Measurements from ENCODE around the gene APH1B.
A peak's percentile ranks its signal among the peaks of the same experiment; 100 is the strongest.

APH1B gene

GRCh38 chr15:63339006-63339766, 61.8 kb downstream of the APH1B start:
- WGBS, 2 donors (ENCODE audit: extremely low coverage in 2 of 2, insufficient read length in 2 of 2, insufficient replicate concordance in 1 of 2), result no CpG with 5 or more reads among the region's 10 CpGs
- H4K91ac ChIP-seq (ENCODE audit: low read depth, low read length, poor library complexity), result no peak overlapping the region
- H2BK15ac ChIP-seq (ENCODE audit: low read length), result no peak overlapping the region
- no peak overlapping the region for H3K27ac ChIP-seq (replicated peaks; ENCODE audit: low read length)
- H3K18ac ChIP-seq (ENCODE audit: low read length), result no peak overlapping the region
- no peak overlapping the region for H2BK5ac ChIP-seq (ENCODE audit: low read length)
- no peak overlapping the region for H2AK5ac ChIP-seq (ENCODE audit: low read depth, low read length)
- H3K27me3 ChIP-seq (ENCODE audit: control insufficient read depth in 3 of 3, insufficient read depth in 3 of 3, low read depth in 1 of 3, low read length in 3 of 3), result peaks cover 0 to 39% (median 0%) of the 10 kb centered on the region in 3 experiments
- H2BK120ac ChIP-seq (ENCODE audit: low read depth, low read length), result no peak overlapping the region
- H3K4me3 ChIP-seq (ENCODE audit: low read length in 2 of 2), result no peak overlapping the region
- H3K36me3 ChIP-seq (replicated peaks in 1 of 2; ENCODE audit: control insufficient read depth in 2 of 2, insufficient read depth in 2 of 2, low read length in 2 of 2), result no peaks in the 10 kb centered on the region
- peaks cover 0 to 7% of the 10 kb centered on the region in 2 donors for H3K4me1 ChIP-seq (ENCODE audit: control insufficient read depth in 2 of 2, insufficient read depth in 1 of 2, low read depth in 1 of 2, low read length in 2 of 2)
- no peak overlapping the region for H3K4ac ChIP-seq (ENCODE audit: low read length)
- no peak overlapping the region for H2AFZ ChIP-seq (ENCODE audit: low read length)
- no peak overlapping the region for H3K14ac ChIP-seq (ENCODE audit: low read length)
- DNase-seq (ENCODE audit: low spot score), result no peak
- no peak overlapping the region for H3K23ac ChIP-seq (ENCODE audit: low read depth, low read length, poor library complexity)
- no peak overlapping the region for H2BK12ac ChIP-seq (ENCODE audit: low read length)
- H3K79me1 ChIP-seq (ENCODE audit: low read depth, low read length), result no peaks in the 10 kb centered on the region
- H3K4me2 ChIP-seq (ENCODE audit: insufficient read depth, low read length, poor library complexity, severe bottlenecking), result no peak overlapping the region
- no peak overlapping the region for H4K8ac ChIP-seq (ENCODE audit: low read depth, low read length)
- no peaks in the 10 kb centered on the region for H3K9me3 ChIP-seq (replicated peaks in 1 of 2; ENCODE audit: control insufficient read depth in 2 of 2, insufficient read depth in 1 of 2, low read depth in 1 of 2, low read length in 2 of 2)
- H3K9ac ChIP-seq (ENCODE audit: low read depth, low read length, poor library complexity), result no peak overlapping the region

GRCh38 chr15:63339836-63340235, 62.4 kb downstream of the APH1B start:
- Histone ChIP-seq H3K36me3 (replicated peaks in 1 of 2; ENCODE audit: control insufficient read depth in 2 of 2, insufficient read depth in 2 of 2, low read length in 2 of 2) (no peaks in the 10 kb centered on the region), H3K79me1 (ENCODE audit: low read depth, low read length) (no peaks in the 10 kb centered on the region), H3K4me1 (ENCODE audit: control insufficient read depth in 2 of 2, insufficient read depth in 1 of 2, low read depth in 1 of 2, low read length in 2 of 2) (peaks cover 0 to 7% of the 10 kb centered on the region in 2 donors), H3K27me3 (ENCODE audit: control insufficient read depth in 3 of 3, insufficient read depth in 3 of 3, low read depth in 1 of 3, low read length in 3 of 3) (peaks cover 0 to 41% (median 0%) of the 10 kb centered on the region in 3 experiments), H4K8ac (ENCODE audit: low read depth, low read length) (no peak overlapping the region), H2BK15ac (ENCODE audit: low read length) (no peak overlapping the region), H3K4me3 (ENCODE audit: low read length in 2 of 2) (no peak overlapping the region), H2AK5ac (ENCODE audit: low read depth, low read length) (no peak overlapping the region), H2AFZ (ENCODE audit: low read length) (no peak overlapping the region), H4K91ac (ENCODE audit: low read depth, low read length, poor library complexity) (no peak overlapping the region), H3K4me2 (ENCODE audit: insufficient read depth, low read length, poor library complexity, severe bottlenecking) (no peak overlapping the region), H3K27ac (replicated peaks; ENCODE audit: low read length) (no peak overlapping the region), H3K23ac (ENCODE audit: low read depth, low read length, poor library complexity) (no peak overlapping the region), H3K18ac (ENCODE audit: low read length) (no peak overlapping the region), H2BK120ac (ENCODE audit: low read depth, low read length) (no peak overlapping the region), H2BK12ac (ENCODE audit: low read length) (no peak overlapping the region), H2BK5ac (ENCODE audit: low read length) (no peak overlapping the region), H3K9me3 (replicated peaks in 1 of 2; ENCODE audit: control insufficient read depth in 2 of 2, insufficient read depth in 1 of 2, low read depth in 1 of 2, low read length in 2 of 2) (no peaks in the 10 kb centered on the region), H3K4ac (ENCODE audit: low read length) (no peak overlapping the region), H3K14ac (ENCODE audit: low read length) (no peak overlapping the region), H3K9ac (ENCODE audit: low read depth, low read length, poor library complexity) (no peak overlapping the region)
- WGBS, 2 donors (ENCODE audit: extremely low coverage in 2 of 2, insufficient read length in 2 of 2, insufficient replicate concordance in 1 of 2), result no CpG with 5 or more reads among the region's 1 CpG
- no peak for DNase-seq (ENCODE audit: low spot score)

GRCh38 chr15:63340353-63340752, 62.9 kb downstream of the APH1B start:
- no peak overlapping the region for H2BK15ac ChIP-seq (ENCODE audit: low read length)
- no peak overlapping the region for H3K4ac ChIP-seq (ENCODE audit: low read length)
- WGBS, 2 donors (ENCODE audit: extremely low coverage in 2 of 2, insufficient read length in 2 of 2, insufficient replicate concordance in 1 of 2), result no CpG with 5 or more reads among the region's 8 CpGs
- no peak overlapping the region for H2BK5ac ChIP-seq (ENCODE audit: low read length)
- H3K23ac ChIP-seq (ENCODE audit: low read depth, low read length, poor library complexity), result no peak overlapping the region
- H3K4me2 ChIP-seq (ENCODE audit: insufficient read depth, low read length, poor library complexity, severe bottlenecking), result no peak overlapping the region
- H3K79me1 ChIP-seq (ENCODE audit: low read depth, low read length), result no peaks in the 10 kb centered on the region
- peaks cover 0 to 44% (median 0%) of the 10 kb centered on the region in 3 experiments for H3K27me3 ChIP-seq (ENCODE audit: control insufficient read depth in 3 of 3, insufficient read depth in 3 of 3, low read depth in 1 of 3, low read length in 3 of 3)
- no peaks in the 10 kb centered on the region for H3K9me3 ChIP-seq (replicated peaks in 1 of 2; ENCODE audit: control insufficient read depth in 2 of 2, insufficient read depth in 1 of 2, low read depth in 1 of 2, low read length in 2 of 2)
- no peak overlapping the region for H2AFZ ChIP-seq (ENCODE audit: low read length)
- no peak overlapping the region for H2BK120ac ChIP-seq (ENCODE audit: low read depth, low read length)
- H2AK5ac ChIP-seq (ENCODE audit: low read depth, low read length), result peak overlapping the region; percentile 21
- H4K91ac ChIP-seq (ENCODE audit: low read depth, low read length, poor library complexity), result no peak overlapping the region
- no peak overlapping the region for H3K14ac ChIP-seq (ENCODE audit: low read length)
- H3K36me3 ChIP-seq (replicated peaks in 1 of 2; ENCODE audit: control insufficient read depth in 2 of 2, insufficient read depth in 2 of 2, low read length in 2 of 2), result no peaks in the 10 kb centered on the region
- H3K4me1 ChIP-seq (ENCODE audit: control insufficient read depth in 2 of 2, insufficient read depth in 1 of 2, low read depth in 1 of 2, low read length in 2 of 2), result peaks cover 0 to 7% of the 10 kb centered on the region in 2 donors
- no peak overlapping the region for H4K8ac ChIP-seq (ENCODE audit: low read depth, low read length)
- no peak overlapping the region for H3K4me3 ChIP-seq (ENCODE audit: low read length in 2 of 2)
- H3K18ac ChIP-seq (ENCODE audit: low read length), result peak overlapping the region; percentile 53
- H3K27ac ChIP-seq (replicated peaks; ENCODE audit: low read length), result no peak overlapping the region
- H2BK12ac ChIP-seq (ENCODE audit: low read length), result peak overlapping the region; percentile 17
- no peak overlapping the region for H3K9ac ChIP-seq (ENCODE audit: low read depth, low read length, poor library complexity)
- no peak for DNase-seq (ENCODE audit: low spot score)

- no peak overlapping the region for H3K4me2 ChIP-seq (ENCODE audit: insufficient read depth, low read length, poor library complexity, severe bottlenecking)
- no peak overlapping the region for H3K18ac ChIP-seq (ENCODE audit: low read length)
- no peak overlapping the region for H2BK15ac ChIP-seq (ENCODE audit: low read length)
- H3K14ac ChIP-seq (ENCODE audit: low read length), result no peak overlapping the region
- no peak overlapping the region for H3K4ac ChIP-seq (ENCODE audit: low read length)
- no peak overlapping the region for H3K4me3 ChIP-seq (ENCODE audit: low read length in 2 of 2)
- no peak overlapping the region for H2AK5ac ChIP-seq (ENCODE audit: low read depth, low read length)
- H2BK5ac ChIP-seq (ENCODE audit: low read length), result no peak overlapping the region
- WGBS, 2 donors (ENCODE audit: extremely low coverage in 2 of 2, insufficient read length in 2 of 2, insufficient replicate concordance in 1 of 2), result no CpG with 5 or more reads among the region's 3 CpGs
- no peaks in the 10 kb centered on the region for H3K79me1 ChIP-seq (ENCODE audit: low read depth, low read length)
- no peak for DNase-seq (ENCODE audit: low spot score)
- no peak overlapping the region for H3K27ac ChIP-seq (replicated peaks; ENCODE audit: low read length)
- H3K9me3 ChIP-seq (replicated peaks in 1 of 2; ENCODE audit: control insufficient read depth in 2 of 2, insufficient read depth in 1 of 2, low read depth in 1 of 2, low read length in 2 of 2), result no peaks in the 10 kb centered on the region
- H2AFZ ChIP-seq (ENCODE audit: low read length), result no peak overlapping the region
- no peaks in the 10 kb centered on the region for H3K36me3 ChIP-seq (replicated peaks in 1 of 2; ENCODE audit: control insufficient read depth in 2 of 2, insufficient read depth in 2 of 2, low read length in 2 of 2)
- H4K91ac ChIP-seq (ENCODE audit: low read depth, low read length, poor library complexity), result no peak overlapping the region
- no peak overlapping the region for H3K9ac ChIP-seq (ENCODE audit: low read depth, low read length, poor library complexity)
- H3K4me1 ChIP-seq (ENCODE audit: control insufficient read depth in 2 of 2, insufficient read depth in 1 of 2, low read depth in 1 of 2, low read length in 2 of 2), result peaks cover 0 to 7% of the 10 kb centered on the region in 2 donors
- H3K23ac ChIP-seq (ENCODE audit: low read depth, low read length, poor library complexity), result no peak overlapping the region
- peaks cover 0 to 41% (median 0%) of the 10 kb centered on the region in 3 experiments for H3K27me3 ChIP-seq (ENCODE audit: control insufficient read depth in 3 of 3, insufficient read depth in 3 of 3, low read depth in 1 of 3, low read length in 3 of 3)
- no peak overlapping the region for H2BK120ac ChIP-seq (ENCODE audit: low read depth, low read length)
- no peak overlapping the region for H4K8ac ChIP-seq (ENCODE audit: low read depth, low read length)
- peak overlapping the region; percentile 17 for H2BK12ac ChIP-seq (ENCODE audit: low read length)
Observed at GRCh38 chr15:63340878-63341277, 63.5 kb downstream of the APH1B start.
